Mesendoderm (in vitro differentiated cells): ENCODE measurements around the gene LMX1A.

Experiments used
- DNase-seq: peaks from one replicate; pipeline ENCODE4 v3.0.0; 2013
- H2AK5ac ChIP-seq: 2 replicates; pipeline ENCODE4 v1.6.1; 2013; ENCODE audit warnings: low read length, inconsistent platforms
- H2BK120ac ChIP-seq: 2 replicates; pipeline ENCODE4 v1.6.1; 2013; ENCODE audit warnings: low read depth, mild to moderate bottlenecking, low read length, moderate library complexity, mixed read lengths
- H2BK15ac ChIP-seq: replicated peaks from 2 replicates; pipeline ENCODE4 v1.6.1; 2013; ENCODE audit warnings: low read depth, mild to moderate bottlenecking, moderate library complexity
- H2BK5ac ChIP-seq: 2 replicates; pipeline ENCODE4 v1.6.1; 2013; ENCODE audit warnings: low read length, inconsistent platforms
- H3K18ac ChIP-seq: 2 replicates; pipeline ENCODE4 v1.6.1; 2013; ENCODE audit warnings: mild to moderate bottlenecking, low read length, mixed read lengths
- H3K23ac ChIP-seq: one replicate; pipeline ENCODE4 v1.6.1; 2013; ENCODE audit warnings: low read length
- H3K27ac ChIP-seq: 2 replicates; pipeline ENCODE4 v1.5.1; 2013; ENCODE audit warnings: low read depth, mild to moderate bottlenecking, inconsistent platforms, low read length, moderate library complexity
- H3K27me3 ChIP-seq: 2 replicates; pipeline ENCODE4 v1.6.1; 2013; ENCODE audit warnings: low read length, control low read depth, mild to moderate bottlenecking, inconsistent platforms; ENCODE audit not compliant: insufficient read depth, poor library complexity
- H3K36me3 ChIP-seq: 2 replicates; pipeline ENCODE4 v1.6.1; 2013; ENCODE audit warnings: low read length, inconsistent platforms; ENCODE audit not compliant: control insufficient read depth, insufficient read depth
- H3K4ac ChIP-seq: one replicate; pipeline ENCODE4 v1.6.1; 2013; ENCODE audit warnings: low read depth, mild to moderate bottlenecking, low read length, moderate library complexity
- H3K4me1 ChIP-seq: 2 replicates; pipeline ENCODE4 v1.6.1; 2013; ENCODE audit warnings: low read depth, low read length, inconsistent platforms; ENCODE audit not compliant: control insufficient read depth
- H3K4me2 ChIP-seq: 2 replicates; pipeline ENCODE4 v1.6.1; 2013; ENCODE audit warnings: low read length
- H3K4me3 ChIP-seq: 2 replicates; pipeline ENCODE4 v1.5.1; 2013; ENCODE audit warnings: mild to moderate bottlenecking, low read length
- H3K56ac ChIP-seq: one replicate; pipeline ENCODE4 v1.6.1; 2013; ENCODE audit warnings: low read length
- H3K79me1 ChIP-seq: 2 replicates; pipeline ENCODE4 v1.6.1; 2013; ENCODE audit warnings: low read length, inconsistent platforms
- H3K79me2 ChIP-seq: 2 replicates; pipeline ENCODE4 v1.6.1; 2013; ENCODE audit warnings: mild to moderate bottlenecking, low read length; ENCODE audit not compliant: control insufficient read depth, insufficient read depth
- H3K9ac ChIP-seq: 2 replicates; pipeline ENCODE4 v1.6.1; 2013; ENCODE audit warnings: low read length, inconsistent platforms
- H4K5ac ChIP-seq: one replicate; pipeline ENCODE4 v1.6.1; 2013; ENCODE audit warnings: low read length
- H4K8ac ChIP-seq: one replicate; pipeline ENCODE4 v1.6.1; 2013; ENCODE audit warnings: low read depth, mild to moderate bottlenecking, control low read depth, low read length, moderate library complexity
- WGBS: extraction: QIAGEN DNeasy Blood & Tissue Kit; methylation state at CpG from one replicate; pipeline ENCODE4 v1.1.7; 2013; ENCODE audit warnings: low lambda C conversion rate, missing lambda C conversion rate; ENCODE audit not compliant: insufficient coverage; ENCODE audit errors: extremely low coverage; 5-methylcytosine and 5-hydroxymethylcytosine counted together

Gene LMX1A

GRCh38 chr1:165364568-165365133, 8.1 kb upstream of the LMX1A start:
- H4K5ac ChIP-seq = no peak overlapping the region
- no peak overlapping the region for H2BK5ac ChIP-seq
- no peaks in the 10 kb centered on the region for H3K36me3 ChIP-seq
- H3K23ac ChIP-seq = no peak overlapping the region
- no peak overlapping the region for H3K4ac ChIP-seq
- H3K27ac ChIP-seq = no peak overlapping the region
- no peaks in the 10 kb centered on the region for H3K79me2 ChIP-seq
- DNase-seq = no peak
- no peaks in the 10 kb centered on the region for H3K4me1 ChIP-seq
- no peak overlapping the region for H2BK120ac ChIP-seq
- H3K4me3 ChIP-seq = no peak overlapping the region
- H3K18ac ChIP-seq = no peak overlapping the region
- no CpG with 5 or more reads among the region's 6 CpGs for WGBS
- no peak overlapping the region for H3K9ac ChIP-seq
- H4K8ac ChIP-seq = no peak overlapping the region
- no peak overlapping the region for H3K56ac ChIP-seq
- no peaks in the 10 kb centered on the region for H3K79me1 ChIP-seq
- no peaks in the 10 kb centered on the region for H3K27me3 ChIP-seq
- no peak overlapping the region for H2BK15ac ChIP-seq
- H3K4me2 ChIP-seq = no peak overlapping the region
- no peak overlapping the region for H2AK5ac ChIP-seq

- no peak overlapping the region for H3K9ac ChIP-seq
- no peak overlapping the region for H2BK5ac ChIP-seq
- peak; percentile 55 for DNase-seq
- H3K56ac ChIP-seq = peak overlapping the region; percentile 61
- H3K27ac ChIP-seq = no peak overlapping the region
- H3K18ac ChIP-seq = no peak overlapping the region
- H3K4me1 ChIP-seq = no peaks in the 10 kb centered on the region
- peaks cover 54% of the 10 kb centered on the region for H3K27me3 ChIP-seq
- no peak overlapping the region for H4K8ac ChIP-seq
- no peak overlapping the region for H2AK5ac ChIP-seq
- no peak overlapping the region for H2BK15ac ChIP-seq
- no peaks in the 10 kb centered on the region for H3K79me1 ChIP-seq
- no peak overlapping the region for H3K4me3 ChIP-seq
- no peak overlapping the region for H3K23ac ChIP-seq
- no peaks in the 10 kb centered on the region for H3K79me2 ChIP-seq
- H3K4me2 ChIP-seq = peak overlapping the region; percentile 57
- no peak overlapping the region for H3K4ac ChIP-seq
- no peaks in the 10 kb centered on the region for H3K36me3 ChIP-seq
- no CpG with 5 or more reads among the region's 25 CpGs for WGBS
- no peak overlapping the region for H2BK120ac ChIP-seq
- no peak overlapping the region for H4K5ac ChIP-seq
Observed at GRCh38 chr1:165356876-165357275, 361 bp upstream of the LMX1A start.

- Histone ChIP-seq H2BK120ac (no peak overlapping the region), H3K27ac (no peak overlapping the region), H2AK5ac (no peak overlapping the region), H3K4ac (no peak overlapping the region), H3K23ac (peak overlapping the region; percentile 29), H2BK15ac (no peak overlapping the region), H3K79me1 (no peaks in the 10 kb centered on the region), H3K79me2 (no peaks in the 10 kb centered on the region), H3K36me3 (no peaks in the 10 kb centered on the region), H3K4me2 (peak overlapping the region; percentile 88), H3K18ac (no peak overlapping the region), H3K9ac (peak overlapping the region; percentile 34), H4K8ac (no peak overlapping the region), H3K27me3 (peaks cover 66% of the 10 kb centered on the region), H4K5ac (no peak overlapping the region), H3K56ac (peak overlapping the region; percentile 62), H3K4me1 (no peaks in the 10 kb centered on the region), H2BK5ac (no peak overlapping the region), H3K4me3 (peak overlapping the region; percentile 41)
- DNase-seq = peak; percentile 50
- no CpG with 5 or more reads among the region's 53 CpGs for WGBS
Observed at GRCh38 chr1:165355139-165355976, 1.2 kb downstream of the LMX1A start.

GRCh38 chr1:165354739-165355138, 1.8 kb downstream of the LMX1A start:
- Histone ChIP-seq H4K8ac (no peak overlapping the region), H3K9ac (no peak overlapping the region), H3K56ac (peak overlapping the region; percentile 18), H3K27ac (no peak overlapping the region), H3K4ac (no peak overlapping the region), H3K4me2 (peak overlapping the region; percentile 88), H2BK15ac (no peak overlapping the region), H2BK120ac (no peak overlapping the region), H3K23ac (no peak overlapping the region), H3K18ac (no peak overlapping the region), H2AK5ac (no peak overlapping the region), H3K79me2 (no peaks in the 10 kb centered on the region), H3K4me1 (no peaks in the 10 kb centered on the region), H4K5ac (no peak overlapping the region), H3K79me1 (no peaks in the 10 kb centered on the region), H3K27me3 (peaks cover 66% of the 10 kb centered on the region), H2BK5ac (no peak overlapping the region), H3K4me3 (peak overlapping the region; percentile 5), H3K36me3 (no peaks in the 10 kb centered on the region)
- WGBS = no CpG with 5 or more reads among the region's 22 CpGs
- peak; percentile 38 for DNase-seq

GRCh38 chr1:165353731-165354671, 2.5 kb downstream of the LMX1A start:
- WGBS = no CpG with 5 or more reads among the region's 52 CpGs
- Histone ChIP-seq H3K18ac (no peak overlapping the region), H3K79me2 (no peaks in the 10 kb centered on the region), H2BK15ac (no peak overlapping the region), H3K27ac (no peak overlapping the region), H3K36me3 (no peaks in the 10 kb centered on the region), H4K5ac (no peak overlapping the region), H3K79me1 (no peaks in the 10 kb centered on the region), H2AK5ac (no peak overlapping the region), H3K4ac (no peak overlapping the region), H3K23ac (no peak overlapping the region), H3K56ac (peak overlapping the region; percentile 26), H3K4me2 (peak overlapping the region; percentile 33), H2BK120ac (no peak overlapping the region), H3K4me3 (peak overlapping the region; percentile 11), H3K4me1 (no peaks in the 10 kb centered on the region), H4K8ac (no peak overlapping the region), H3K9ac (no peak overlapping the region), H2BK5ac (no peak overlapping the region), H3K27me3 (peaks cover 66% of the 10 kb centered on the region)
- DNase-seq = peak; percentile 56
